M059J (cell line): ENCODE measurements around the gene SETBP1. TPM values are rescaled to one million over a fixed set of nuclear protein-coding genes. Genes with fewer than 3 reads are reported as not detected.
A peak's percentile ranks its signal among the peaks of the same experiment; 100 is the strongest.
"Not testable (repeated sequence)": the region's sequence is repeated elsewhere in the genome, so short reads cannot be mapped to it uniquely, and the experiment has no call there.

Experiments used
- DNase-seq: peaks from one replicate; pipeline ENCODE4 v3.0.0-alpha.2; 2012; ENCODE audit warnings: low read depth
- total RNA-seq: library from RNA; depleted of rRNA; stranded (reverse); fragments of >200 nt; shearing (Covaris generic); gene quantifications from 2 replicates; pipeline ENCODE4 v1.2.3, GENCODE V29; 2014

SETBP1 gene
- total RNA-seq, 1 experiment from 2014 or later = 4.1 TPM

DNA sequence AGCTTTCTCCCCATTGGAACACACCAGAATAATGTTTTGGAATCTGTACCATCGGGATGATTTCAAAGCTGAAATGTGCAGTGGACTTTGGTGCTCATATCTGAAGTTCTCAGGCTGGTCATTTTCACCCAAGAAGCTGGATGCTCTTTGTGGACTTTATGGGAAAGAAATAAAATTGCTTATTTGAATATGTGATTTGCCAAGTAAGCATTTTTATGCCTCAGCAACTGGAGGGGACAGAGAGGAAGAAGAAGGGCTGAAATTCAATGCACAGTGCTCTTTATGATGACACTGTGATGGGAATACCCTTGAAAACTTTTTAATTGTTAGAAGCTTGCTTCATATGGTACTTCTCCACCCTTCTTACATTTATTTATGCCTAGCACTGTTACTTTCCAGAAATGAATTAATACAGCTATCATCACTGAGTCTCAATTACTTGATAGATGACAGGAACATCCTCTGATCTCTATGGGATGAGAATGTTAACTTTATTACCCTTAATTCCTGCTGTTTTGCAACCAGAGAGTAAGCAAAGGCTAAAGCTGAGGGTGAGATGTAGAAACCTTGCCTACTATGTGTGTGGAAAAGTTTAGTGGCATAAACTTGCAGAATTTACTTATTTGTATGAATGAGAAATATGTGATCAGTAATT is 23.6 kb downstream of the SETBP1 start:
- no peak for DNase-seq

DNA sequence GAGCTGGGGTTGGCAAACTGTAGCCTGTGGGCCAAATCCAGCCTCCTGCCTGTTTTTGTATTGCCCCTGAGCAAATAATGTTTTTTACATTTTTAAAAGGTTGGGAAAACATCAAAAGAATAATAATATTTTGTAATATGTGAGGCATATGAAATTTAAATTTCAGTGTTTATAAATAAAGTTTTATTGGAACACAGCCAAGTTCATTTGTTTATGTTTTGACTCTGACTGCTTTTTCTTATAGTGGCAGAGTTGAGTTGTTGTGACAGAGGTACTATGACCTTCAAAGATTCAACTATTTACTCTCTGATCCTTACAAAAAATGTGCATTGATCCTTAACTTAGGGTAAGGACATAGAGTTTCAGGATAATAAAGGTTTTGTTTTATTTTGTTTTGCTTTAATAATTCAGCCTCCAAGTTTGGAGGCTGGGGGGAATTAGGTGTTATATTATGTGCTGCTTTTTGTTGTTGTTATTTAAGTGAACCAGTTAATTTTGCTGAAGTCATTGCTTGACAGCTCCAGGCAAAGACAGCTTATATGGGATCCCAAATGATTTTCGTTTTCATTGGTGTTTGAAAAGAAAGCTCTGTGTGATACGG is 24.5 kb downstream of the SETBP1 start:
- no peak for DNase-seq

DNA sequence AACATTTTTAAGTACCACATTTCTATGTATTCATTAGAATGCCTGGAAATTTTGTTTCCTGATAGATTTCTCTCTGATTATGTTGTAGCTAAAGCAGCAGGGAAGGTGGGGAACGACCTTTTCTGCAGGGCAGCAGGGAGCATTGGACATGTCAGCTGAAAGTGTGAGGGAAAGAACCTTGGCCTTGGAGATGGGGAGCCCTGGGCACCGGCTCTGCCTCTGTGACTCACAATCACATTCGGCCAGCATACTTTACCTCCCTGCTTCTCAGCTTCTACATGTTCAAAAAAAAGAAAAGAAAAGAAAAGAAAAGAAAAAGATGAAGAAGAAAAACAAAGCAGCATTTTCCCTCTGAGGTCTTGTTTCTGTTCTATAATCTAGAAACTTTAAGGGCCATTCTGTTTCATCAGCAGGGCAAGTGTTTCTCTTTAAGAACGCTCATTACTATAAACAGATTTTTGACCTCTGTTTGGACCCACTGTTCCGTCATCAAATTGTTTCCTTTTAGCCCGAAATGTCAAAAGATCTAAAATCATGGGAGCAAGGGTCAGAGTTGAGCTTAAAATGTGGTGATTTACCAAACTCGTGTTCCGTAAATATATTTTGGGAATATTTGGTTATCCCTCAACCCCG is 27.9 kb downstream of the SETBP1 start:
- no peak for DNase-seq

DNA sequence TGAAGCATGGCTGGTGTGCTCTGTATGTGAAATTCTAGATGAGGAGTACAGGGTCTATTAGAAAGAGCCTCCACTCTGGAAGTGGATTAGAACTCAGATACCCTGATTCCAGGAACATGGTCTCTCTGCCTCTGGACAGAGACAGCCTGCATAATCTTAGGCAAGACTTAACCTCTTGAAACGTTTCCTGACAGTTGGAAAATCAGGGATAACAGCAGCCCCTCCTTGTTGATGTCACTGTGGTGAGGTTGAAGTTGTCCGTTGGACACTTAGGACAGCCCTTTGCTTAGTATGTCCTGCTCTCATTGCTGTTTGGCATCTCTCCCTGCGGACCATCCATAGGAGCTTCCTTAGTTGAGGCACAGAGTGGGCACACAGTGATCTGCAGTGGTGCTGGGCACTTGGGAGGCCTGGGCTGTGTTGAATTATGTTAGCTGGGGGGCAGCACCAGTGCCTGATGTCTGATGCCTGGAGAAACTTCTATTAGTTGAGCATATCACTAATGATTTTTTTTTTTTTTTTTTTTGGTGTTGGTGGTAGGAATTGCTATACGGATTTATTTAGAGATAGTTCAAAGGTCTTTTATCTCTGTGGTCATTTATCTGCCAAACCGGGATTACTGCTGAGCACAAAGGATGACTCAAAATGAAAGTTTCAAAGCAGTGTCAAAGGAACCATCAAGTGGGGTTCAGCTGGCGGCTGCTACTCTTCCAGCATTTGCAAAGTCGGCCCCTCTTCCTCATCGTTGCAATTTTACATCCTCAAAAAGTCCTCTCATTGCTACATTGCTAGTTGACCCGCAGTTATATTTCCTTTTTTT is 28.8 kb downstream of the SETBP1 start:
- no peak for DNase-seq

DNA sequence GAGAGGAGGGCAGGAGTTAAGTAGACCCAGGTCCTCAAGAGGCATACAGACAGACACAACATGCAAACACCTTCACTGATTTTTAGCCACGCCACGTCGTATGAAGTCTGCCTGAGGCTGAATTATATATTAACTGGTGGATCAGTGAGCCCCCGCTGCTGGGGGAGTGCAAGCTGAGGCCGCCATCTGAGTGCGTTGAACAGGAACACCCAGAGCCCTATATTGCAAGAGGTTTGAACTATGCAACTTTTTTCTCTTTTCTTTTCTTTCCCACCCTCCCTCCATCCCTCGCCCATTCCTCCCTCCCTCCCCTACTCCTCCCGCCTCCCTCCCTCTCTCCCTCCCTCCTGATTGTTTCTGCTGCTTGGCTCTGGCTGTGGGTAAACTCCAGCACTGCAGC is 30.2 kb downstream of the SETBP1 start:
- DNase-seq = no peak

DNA sequence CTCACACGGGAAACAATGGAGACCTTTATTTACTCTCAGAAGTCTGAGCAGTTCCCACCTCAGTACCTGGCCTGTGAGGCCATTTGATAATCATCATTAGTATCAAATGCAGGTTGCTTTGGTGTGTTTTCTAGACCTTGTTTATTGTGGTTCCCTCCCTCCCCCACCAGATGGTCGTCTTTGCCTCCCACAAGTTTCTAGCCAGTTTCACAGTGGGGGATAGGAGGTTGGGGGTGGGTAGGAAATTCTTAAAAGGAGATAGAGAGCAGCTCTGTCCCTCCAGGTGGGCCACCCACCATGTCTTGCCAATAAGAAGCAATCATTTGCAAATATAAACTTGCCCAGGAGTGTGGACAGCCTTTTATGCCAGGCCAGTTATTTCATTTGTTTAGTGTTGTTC is 31.3 kb downstream of the SETBP1 start:
- no peak for DNase-seq

DNA sequence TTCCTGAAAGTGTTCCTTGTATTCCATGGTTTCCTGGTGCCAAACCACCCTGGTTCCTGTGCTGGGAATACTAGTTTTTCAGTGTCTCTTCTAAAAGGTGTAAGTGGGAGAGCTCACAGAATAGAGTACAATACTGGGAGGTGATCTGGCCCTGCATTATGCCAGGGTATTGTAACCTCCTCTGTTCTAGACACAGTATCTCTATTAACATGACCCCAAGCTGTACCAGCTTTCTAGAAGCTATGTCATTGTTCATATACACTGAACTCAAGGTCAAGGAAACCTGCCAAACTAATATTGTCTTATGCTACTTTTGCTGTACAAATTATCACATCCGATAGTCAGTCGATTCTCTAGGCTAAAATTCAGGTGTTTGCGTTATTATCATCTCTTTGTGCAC is 32.7 kb downstream of the SETBP1 start:
- DNase-seq = no peak

DNA sequence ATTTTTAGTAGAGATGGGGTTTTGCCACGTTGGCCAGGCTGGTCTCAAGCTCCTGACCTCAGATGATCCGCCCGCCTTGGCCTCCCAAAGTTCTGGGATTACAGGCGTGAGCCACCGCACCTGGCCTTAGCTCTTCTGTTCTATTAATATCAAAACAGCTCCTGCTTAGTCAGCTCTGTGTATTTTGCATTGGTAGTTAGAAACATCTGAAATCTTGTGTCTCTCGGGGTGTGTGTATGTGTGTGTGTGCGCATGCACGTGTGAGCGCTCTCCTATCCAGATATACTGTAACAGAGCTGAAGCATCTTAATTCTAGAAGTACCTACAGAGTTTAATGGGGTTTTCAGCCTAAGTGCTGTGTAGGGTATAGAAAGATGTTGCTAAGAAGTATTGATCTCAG is 33.7 kb downstream of the SETBP1 start:
- DNase-seq = no peak

DNA sequence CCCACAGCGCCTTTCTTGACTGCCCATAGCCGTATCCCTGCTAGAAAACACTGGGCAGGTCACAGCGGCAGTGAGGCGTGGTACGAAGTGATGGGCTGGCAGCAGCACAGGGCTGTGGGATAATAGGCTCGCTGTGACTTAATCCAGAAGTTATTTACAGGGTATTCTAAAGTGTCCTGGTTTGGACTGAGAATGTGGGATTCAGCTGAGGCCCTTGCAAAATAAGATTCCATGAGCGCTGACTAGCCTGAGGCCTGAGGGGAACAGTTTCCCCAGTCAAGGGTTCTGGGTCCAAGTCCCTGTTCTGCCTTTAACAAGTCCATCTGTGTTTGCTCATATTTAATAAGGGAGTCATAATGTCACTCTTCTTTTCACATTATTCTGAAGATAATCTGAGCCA is 34.6 kb downstream of the SETBP1 start:
- DNase-seq = peak; percentile 91

DNA sequence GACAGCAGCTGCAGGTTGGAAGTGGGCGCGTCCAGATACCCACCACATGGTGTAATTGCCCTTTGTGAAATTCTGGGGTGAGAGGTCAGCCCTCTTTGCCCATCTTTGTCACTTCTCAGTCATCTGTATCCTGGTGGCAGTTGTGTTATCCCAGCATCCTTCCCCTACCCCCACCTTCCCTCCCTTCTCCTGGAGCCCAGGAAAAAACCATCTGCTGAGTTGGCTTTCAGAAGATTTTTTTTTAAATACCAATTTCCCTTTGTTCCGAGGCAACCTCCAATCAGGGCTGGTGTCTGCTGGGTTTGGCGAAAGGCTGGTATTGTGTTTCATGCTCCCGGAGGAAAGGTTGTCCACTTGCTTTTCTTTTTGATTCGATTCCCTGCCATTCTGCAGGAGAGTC is 35.2 kb downstream of the SETBP1 start:
- no peak for DNase-seq

DNA sequence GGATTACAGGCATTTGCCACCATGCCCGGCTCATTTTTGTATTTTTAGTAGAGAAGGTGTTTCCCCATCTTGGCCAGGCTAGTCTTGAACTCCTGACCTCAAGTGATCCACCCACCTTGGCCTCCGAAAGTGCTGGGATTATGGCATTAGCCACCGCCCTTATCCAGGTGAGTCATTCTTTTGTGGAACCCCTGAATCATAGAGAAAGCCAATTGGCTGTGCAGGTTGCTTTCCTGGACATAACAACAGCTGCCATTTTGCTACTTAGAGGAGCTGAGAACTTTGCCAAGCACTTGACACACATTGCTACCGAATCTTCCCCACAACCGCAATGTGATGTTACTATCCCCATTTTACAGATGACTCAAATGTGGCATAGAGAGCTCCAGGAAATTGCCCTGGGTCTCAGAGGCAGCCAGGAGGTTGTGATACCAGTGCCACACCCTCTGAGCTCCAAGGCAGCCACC is 36.0 kb downstream of the SETBP1 start:
- peak; percentile 57 for DNase-seq

DNA sequence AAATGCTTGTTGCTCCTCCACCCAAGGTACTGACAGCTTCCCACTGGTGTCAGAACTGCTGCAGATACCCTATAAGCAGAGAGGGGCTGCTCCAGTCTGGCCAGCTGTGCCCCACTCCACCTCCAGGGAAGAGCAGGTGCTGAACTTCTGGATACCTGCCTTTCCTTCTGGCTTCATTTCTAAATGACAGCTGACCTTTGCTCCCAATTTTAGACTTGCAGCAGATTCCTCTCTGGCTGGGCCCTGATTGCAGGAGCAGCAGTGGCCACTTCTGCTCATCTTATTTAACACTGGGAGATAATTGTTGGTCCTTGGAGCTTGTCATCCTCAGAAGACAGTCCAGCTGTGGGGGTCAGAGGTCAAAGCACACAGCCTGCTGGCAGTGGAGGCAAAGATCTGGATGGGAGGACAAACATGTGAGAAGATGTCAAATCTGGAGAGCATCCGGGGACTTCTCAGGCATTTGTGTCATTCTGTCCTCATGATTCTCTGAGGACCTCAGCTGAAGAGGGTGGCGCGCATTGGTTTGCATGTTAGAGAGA is 38.9 kb downstream of the SETBP1 start:
- no peak for DNase-seq

DNA sequence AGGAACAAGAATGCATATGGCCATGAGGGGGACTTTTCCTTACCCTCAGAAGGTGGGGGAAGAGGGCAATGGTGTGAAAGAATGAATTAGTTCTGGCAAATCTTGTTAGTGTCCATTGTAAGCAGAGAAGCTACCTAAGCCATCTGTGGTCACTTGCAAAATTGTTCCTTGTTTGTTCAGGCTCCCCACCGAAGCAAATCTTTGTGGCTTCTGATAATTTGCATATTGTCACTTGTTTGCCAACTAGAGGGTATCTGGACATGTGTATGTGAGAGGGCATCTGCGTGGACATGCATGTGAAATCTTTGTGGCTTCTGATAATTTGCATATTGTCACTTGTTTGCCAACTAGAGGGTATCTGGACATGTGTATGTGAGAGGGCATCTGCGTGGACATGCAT is 41.1 kb downstream of the SETBP1 start:
- DNase-seq = not testable (repeated sequence)

DNA sequence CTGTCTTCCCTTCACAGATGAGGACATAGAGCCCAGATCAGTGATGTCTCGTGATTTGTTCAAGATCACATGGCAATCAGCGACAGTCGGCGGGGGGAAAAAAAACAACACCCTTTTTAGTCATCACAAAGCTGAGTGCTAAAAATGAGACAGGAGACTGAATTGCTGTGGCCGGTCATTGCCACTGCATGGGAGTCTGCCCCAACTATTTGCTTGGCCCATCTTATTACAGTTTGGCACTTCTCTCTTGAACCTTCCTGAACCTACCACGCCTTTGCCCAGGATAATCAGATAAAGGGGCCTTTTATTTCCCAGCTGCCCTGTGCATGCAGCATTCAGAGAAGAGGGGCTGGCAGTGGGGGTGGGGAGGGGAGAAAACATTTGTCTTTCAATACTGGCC is 42.7 kb downstream of the SETBP1 start:
- no peak for DNase-seq

DNA sequence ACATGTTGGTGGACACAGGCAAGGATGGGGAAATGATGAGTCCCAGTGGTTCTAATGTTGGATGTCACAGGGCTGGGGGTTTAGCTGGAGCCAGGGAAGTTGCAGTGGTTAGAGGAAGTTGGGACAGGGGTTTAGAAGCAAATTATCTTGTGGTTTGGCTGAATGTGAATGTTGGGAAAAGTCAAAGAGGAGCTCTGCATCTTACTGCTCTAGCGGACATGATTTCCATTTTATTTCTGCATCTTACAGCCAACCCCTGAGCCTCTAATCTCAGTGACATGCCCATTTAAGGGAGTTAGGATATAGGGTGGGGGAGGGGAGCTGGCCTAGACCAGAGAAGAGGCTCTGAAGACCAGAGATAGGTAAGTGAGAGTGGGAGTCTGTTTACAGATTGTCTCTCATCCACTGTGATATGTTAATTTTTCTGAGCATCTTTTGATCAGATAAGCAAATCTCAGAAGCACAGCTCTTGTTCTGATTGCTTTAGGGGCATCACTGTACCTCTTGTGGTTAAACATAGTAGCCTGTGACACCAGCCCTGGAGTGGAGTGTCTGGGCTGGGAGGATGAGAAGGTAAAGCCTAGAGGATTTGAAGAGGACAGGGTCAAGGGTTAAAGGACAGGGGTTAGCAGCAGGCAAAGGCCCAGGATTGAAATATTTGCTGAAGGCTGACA is 43.6 kb downstream of the SETBP1 start:
- DNase-seq = no peak

DNA sequence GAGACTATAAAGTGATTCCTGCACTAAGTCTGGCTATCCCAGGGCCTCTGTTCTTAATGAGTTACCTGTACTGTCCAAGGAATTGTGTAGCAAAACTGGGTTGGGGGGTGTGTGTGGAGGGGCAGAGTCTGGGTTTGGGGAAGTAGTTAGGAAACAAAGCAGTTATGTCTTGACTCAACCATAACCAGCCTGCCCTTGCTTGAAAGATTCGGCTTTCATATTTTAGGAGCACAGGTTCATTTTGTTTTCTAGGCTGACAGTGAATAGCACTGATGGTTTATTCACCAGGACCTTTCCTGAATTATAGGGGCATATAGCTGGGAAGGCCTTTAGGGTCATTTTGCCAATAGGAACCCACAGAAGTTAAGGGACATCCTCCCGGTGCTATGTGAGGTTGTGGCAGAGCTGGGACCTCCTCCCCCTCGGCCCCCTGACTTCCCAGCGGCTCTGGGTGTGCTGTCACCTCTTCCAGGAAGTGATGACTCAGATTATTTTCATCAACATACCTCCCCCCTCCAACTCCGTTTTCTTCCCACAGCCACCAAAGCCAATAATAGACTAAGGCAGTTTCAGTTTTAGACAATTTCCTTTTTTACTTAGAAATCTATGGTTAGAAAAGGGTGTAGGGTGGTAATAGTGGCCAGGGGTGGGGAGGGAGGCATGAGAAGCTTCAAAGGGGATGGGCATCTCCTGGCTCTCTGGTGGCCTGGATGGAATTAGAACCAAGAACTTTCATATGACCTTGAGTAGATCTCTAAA is 44.8 kb downstream of the SETBP1 start:
- DNase-seq = peak; percentile 84

DNA sequence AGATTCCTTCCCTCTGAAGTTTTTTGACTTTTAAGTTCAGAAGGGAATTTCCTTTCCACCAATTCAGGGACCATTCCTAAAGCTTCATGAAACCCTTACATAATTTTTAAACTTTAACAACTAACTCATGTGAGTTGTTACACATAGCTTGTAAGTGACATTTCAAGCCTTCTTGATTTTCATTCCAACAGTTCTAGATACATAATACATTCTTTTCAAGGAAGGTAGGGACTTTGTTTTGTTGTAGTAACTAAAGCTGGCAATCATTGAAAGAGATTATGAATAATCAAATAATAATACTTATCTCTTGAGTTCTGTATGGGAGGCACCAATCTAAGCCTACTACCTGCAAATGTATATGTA is 45.4 kb downstream of the SETBP1 start:
- no peak for DNase-seq

DNA sequence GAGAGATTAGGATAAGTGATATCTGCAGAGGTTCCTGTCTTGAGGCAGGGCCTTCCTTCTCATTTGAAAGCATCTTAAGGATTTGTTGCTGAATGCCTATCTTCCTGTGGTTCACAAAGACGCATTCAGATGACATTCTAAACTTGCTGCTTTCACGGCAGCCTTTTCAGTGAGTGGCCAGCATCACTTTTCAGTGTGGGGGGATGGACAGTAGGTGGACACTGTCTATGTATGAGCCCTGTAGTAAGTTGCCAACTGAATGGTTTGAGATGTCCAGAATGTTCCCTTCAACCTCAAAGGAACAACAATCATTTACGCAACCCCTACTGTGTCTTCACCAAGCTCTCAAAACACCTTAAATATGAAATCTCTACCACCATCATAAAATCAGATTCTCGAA is 46.6 kb downstream of the SETBP1 start:
- no peak for DNase-seq

DNA sequence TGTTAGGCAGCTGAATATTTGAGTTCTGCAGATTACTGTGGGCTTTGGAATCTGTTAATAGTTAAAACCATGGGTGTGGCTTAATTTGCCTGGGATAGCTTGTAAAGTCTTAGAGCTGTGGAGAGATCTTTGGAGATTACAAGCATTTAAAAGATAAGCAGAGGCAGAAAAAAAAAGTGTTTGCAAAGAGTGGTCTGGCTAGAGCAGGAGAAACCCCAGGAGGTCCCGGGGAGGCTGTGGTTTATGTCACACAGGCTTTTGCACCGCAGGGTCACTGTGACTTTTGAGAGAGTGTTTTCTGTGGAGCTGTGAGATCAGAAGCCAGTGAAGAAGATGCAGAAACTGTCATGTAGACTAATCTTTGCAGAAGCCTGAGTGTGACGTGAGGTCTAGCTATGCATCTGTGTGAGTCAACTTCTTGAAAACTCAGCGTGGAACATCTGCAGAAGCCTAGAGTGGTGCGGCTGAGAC is 49.0 kb downstream of the SETBP1 start:
- DNase-seq = peak; percentile 28

DNA sequence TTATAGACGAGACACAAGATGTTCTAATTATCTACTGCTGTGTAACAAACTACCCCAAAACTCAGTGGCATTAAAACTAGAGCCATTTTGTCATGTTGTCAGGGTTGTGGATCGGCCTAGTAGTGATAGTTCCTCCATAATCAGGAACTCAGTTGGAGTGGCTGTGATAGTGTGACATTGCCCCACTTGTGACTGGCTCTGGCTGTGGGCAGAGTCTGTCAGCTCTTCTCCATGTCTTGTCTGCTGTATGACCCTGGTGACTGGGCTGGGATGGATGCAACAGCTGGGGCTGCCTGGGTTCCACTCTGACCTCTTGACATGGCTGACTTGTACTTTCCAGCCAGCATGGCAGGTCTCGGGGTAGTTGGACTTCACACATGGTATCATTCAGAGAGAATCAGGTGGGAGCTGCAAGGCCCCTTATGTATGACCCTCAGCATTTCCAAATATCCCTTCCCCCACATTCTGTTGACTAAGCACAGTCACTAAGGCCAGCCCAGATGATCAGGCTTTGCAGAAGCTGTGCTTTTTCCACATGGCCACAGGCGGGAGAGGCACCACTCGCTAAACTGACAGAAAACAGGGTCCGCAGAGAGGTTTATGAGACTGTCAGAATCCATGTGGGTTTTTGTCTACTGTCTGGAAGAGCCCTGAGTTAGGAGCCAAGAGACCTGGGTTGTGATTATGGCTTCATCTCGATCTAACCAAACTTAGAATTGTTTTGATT is 50.3 kb downstream of the SETBP1 start:
- DNase-seq = no peak
